ENCODE measurements around the gene TMC5. TPM values are rescaled to one million over a fixed set of nuclear protein-coding genes. Genes with fewer than 3 reads are reported as not detected.
A peak's percentile ranks its signal among the peaks of the same experiment; 100 is the strongest.

Gene TMC5
- total and polyA plus RNA-seq, 2 of the 4 experiments (the other 2 are of a cell fraction): not detected

DNA sequence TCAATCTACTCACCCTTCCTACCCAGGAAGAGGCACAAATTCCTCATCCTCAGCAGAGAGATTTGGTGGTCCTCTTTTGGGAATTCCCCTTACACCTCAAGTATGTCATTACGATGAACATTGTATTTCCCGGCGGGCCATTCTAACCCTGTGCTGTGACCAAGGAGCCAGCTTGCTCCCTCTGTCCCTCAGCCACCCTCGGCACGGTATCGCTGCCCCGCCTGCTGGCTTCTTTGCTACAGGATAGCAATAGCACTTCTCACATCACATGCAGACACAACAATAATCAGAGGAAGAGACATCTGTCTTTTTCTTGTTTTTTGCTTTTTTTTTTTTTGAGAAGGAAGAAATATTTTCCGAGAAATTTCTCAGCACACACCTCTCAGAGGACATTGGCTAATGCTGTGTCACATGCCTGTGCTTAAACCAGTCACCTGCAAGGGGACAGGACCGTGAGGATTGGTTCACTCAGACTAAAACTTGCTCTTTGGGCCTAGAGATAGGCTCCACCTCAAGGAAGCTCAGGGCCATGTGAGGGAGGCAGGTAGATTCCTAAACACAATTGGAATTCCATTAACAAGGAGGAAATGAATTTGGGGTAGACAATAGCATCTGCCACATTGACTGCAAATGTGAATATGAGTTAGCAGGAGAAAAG is 41.2 kb downstream of the TMC5 start:
- ChIA-PET CTCF (no interaction called here), POLR2A (ENCODE audit: unreplicated experiment) (no interaction called here)
- Histone ChIP-seq H2BK20ac (ENCODE audit: low read depth, low read length) (no peak overlapping the region), H3K4me2 (ENCODE audit: low read depth, low read length) (no peak overlapping the region), H2AK5ac (ENCODE audit: low read depth, low read length) (no peak overlapping the region), H4K5ac (ENCODE audit: low read depth, low read length) (no peak overlapping the region), H3K14ac (replicated peaks; ENCODE audit: low read depth, low read length) (no peak overlapping the region), H2BK5ac (ENCODE audit: low read depth, low read length, poor library complexity, severe bottlenecking) (no peak overlapping the region), H3K27me3 (ENCODE audit: control insufficient read depth, insufficient read depth, low read length) (no peaks in the 10 kb centered on the region), H3K56ac (ENCODE audit: extremely low read depth, insufficient read depth, low read length) (no peak overlapping the region), H3K79me1 (ENCODE audit: low read depth in 1 of 2, low read length in 2 of 2) (no peaks in the 10 kb centered on the region), H2BK15ac (ENCODE audit: low read depth, low read length) (no peak overlapping the region), H3K4me3 (ENCODE audit: insufficient read depth, low read depth, low read length) (no peak overlapping the region), H3K27ac (ENCODE audit: insufficient read depth, low read length) (no peak overlapping the region), H3K4ac (ENCODE audit: low read depth, low read length) (no peak overlapping the region), H3K9me1 (ENCODE audit: insufficient read depth, low read length) (no peaks in the 10 kb centered on the region), H3K36me3 (ENCODE audit: control insufficient read depth, insufficient read depth, low read length) (no peaks in the 10 kb centered on the region), H2AK9ac (replicated peaks; ENCODE audit: low read depth, low read length, poor library complexity) (peak overlapping the region; percentile 28), H4K91ac (ENCODE audit: insufficient read depth, low read depth, low read length) (no peak overlapping the region), H2BK120ac (ENCODE audit: low read depth, low read length) (no peak overlapping the region), H2AFZ (replicated peaks; ENCODE audit: low read length, poor library complexity) (no peak overlapping the region), H4K20me1 (ENCODE audit: insufficient read depth, low read length) (no peaks in the 10 kb centered on the region), H3K18ac (ENCODE audit: low read depth, low read length) (no peak overlapping the region), H4K8ac (ENCODE audit: low read depth in 2 of 2, low read length in 2 of 2) (no peak overlapping the region), H3K9me3 (ENCODE audit: control insufficient read depth, insufficient read depth, low read length) (no peaks in the 10 kb centered on the region), H3K4me1 (ENCODE audit: control insufficient read depth, insufficient read depth, low read length) (no peaks in the 10 kb centered on the region), H3K9ac (ENCODE audit: low read depth, low read length) (no peak overlapping the region), H3K23ac (ENCODE audit: low read depth, low read length) (no peak overlapping the region)
- in situ Hi-C loops (cut with MboI; ENCODE audit: low sequenced_read_pairs) (no loop called here), dilution Hi-C loops (cut with HindIII; ENCODE audit: low sequenced_read_pairs, unreplicated experiment) (no loop called here), intact Hi-C loops (cut with micrococcal nuclease) (no loop called here)
- WGBS, 2 experiments (ENCODE audit: extremely low coverage in 2 of 2, insufficient read length in 1 of 2): 100% methylated on average over 3 of the region's 9 CpGs; no CpG with 5 or more reads in 1 of the 2 experiments
- TF ChIP-seq MXI1 (IDR thresholded peaks at IDR 0.05; ENCODE audit: borderline replicate concordance, low read depth, low read length) (no peak), MAZ (IDR thresholded peaks at IDR 0.05; ENCODE audit: borderline replicate concordance, low read depth, low read length) (no peak), MAFK (IDR thresholded peaks at IDR 0.05; ENCODE audit: low read depth, low read length) (no peak), CEBPB (IDR thresholded peaks at IDR 0.05; ENCODE audit: low read depth, low read length) (no peak), RFX5 (IDR thresholded peaks at IDR 0.05; ENCODE audit: low read depth, low read length) (no peak), CHD1 (IDR thresholded peaks at IDR 0.05; ENCODE audit: low read depth, low read length) (no peak), SMC3 (IDR thresholded peaks at IDR 0.05; ENCODE audit: low read depth, low read length) (no peak), BHLHE40 (IDR thresholded peaks at IDR 0.05; ENCODE audit: low read depth, low read length) (no peak), NFE2L2 (IDR thresholded peaks at IDR 0.05; ENCODE audit: low read depth, low read length) (no peak), FOS (IDR thresholded peaks at IDR 0.05; ENCODE audit: low read depth, low read length) (no peak), RCOR1 (IDR thresholded peaks at IDR 0.05; ENCODE audit: insufficient replicate concordance, low read length) (no peak), RAD21 (IDR thresholded peaks at IDR 0.05; ENCODE audit: low read length) (no peak), POLR2A (IDR thresholded peaks at IDR 0.05; ENCODE audit: low read depth, low read length) (no peak)
- TF ChIP-seq, protein P1, sequence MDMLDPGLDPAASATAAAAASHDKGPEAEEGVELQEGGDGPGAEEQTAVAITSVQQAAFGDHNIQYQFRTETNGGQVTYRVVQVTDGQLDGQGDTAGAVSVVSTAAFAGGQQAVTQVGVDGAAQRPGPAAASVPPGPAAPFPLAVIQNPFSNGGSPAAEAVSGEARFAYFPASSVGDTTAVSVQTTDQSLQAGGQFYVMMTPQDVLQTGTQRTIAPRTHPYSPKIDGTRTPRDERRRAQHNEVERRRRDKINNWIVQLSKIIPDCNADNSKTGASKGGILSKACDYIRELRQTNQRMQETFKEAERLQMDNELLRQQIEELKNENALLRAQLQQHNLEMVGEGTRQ (IDR thresholded peaks at IDR 0.05; ENCODE audit: low read depth, low read length): no peak
- TF ChIP-seq, protein P2, sequence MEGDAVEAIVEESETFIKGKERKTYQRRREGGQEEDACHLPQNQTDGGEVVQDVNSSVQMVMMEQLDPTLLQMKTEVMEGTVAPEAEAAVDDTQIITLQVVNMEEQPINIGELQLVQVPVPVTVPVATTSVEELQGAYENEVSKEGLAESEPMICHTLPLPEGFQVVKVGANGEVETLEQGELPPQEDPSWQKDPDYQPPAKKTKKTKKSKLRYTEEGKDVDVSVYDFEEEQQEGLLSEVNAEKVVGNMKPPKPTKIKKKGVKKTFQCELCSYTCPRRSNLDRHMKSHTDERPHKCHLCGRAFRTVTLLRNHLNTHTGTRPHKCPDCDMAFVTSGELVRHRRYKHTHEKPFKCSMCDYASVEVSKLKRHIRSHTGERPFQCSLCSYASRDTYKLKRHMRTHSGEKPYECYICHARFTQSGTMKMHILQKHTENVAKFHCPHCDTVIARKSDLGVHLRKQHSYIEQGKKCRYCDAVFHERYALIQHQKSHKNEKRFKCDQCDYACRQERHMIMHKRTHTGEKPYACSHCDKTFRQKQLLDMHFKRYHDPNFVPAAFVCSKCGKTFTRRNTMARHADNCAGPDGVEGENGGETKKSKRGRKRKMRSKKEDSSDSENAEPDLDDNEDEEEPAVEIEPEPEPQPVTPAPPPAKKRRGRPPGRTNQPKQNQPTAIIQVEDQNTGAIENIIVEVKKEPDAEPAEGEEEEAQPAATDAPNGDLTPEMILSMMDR (conservative IDR thresholded peaks at IDR 0.05; ENCODE audit: low read depth, low read length): no peak
- TF ChIP-seq, protein P3, sequence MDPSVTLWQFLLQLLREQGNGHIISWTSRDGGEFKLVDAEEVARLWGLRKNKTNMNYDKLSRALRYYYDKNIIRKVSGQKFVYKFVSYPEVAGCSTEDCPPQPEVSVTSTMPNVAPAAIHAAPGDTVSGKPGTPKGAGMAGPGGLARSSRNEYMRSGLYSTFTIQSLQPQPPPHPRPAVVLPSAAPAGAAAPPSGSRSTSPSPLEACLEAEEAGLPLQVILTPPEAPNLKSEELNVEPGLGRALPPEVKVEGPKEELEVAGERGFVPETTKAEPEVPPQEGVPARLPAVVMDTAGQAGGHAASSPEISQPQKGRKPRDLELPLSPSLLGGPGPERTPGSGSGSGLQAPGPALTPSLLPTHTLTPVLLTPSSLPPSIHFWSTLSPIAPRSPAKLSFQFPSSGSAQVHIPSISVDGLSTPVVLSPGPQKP (IDR thresholded peaks at IDR 0.05; ENCODE audit: borderline replicate concordance, low read depth, low read length): no peak
- ATAC-seq (ENCODE audit: low read depth) (no peak), DNase-seq (no peak)
- BruUV-seq (replicated peaks): no TSS peak

All from IMR-90 (cell line).